ENCODE measurements around the gene RBPJ.

Gene RBPJ

GRCh38 chr4:26320538-26321372, at the start of gene RBPJ:
Gene RBPJ (plus strand): TSS chr4:26321014. CDS start chr4:26321029, 15 bp downstream.
- no peak for FAIRE-seq

GRCh38 chr4:26271703-26272102, 49.1 kb upstream of the RBPJ start:
- no peak for FAIRE-seq

- FAIRE-seq, result no peak
These were observed 47.9 kb upstream of the RBPJ start for GRCh38 chr4:26272654-26273615.

GRCh38 chr4:26273616-26273980, 47.2 kb upstream of the RBPJ start:
- no peak for FAIRE-seq

GRCh38 chr4:26275281-26275680, 45.5 kb upstream of the RBPJ start:
- no peak for FAIRE-seq

- no peak for FAIRE-seq
These were observed 41.4 kb upstream of the RBPJ start for GRCh38 chr4:26279446-26279845.

DNA sequence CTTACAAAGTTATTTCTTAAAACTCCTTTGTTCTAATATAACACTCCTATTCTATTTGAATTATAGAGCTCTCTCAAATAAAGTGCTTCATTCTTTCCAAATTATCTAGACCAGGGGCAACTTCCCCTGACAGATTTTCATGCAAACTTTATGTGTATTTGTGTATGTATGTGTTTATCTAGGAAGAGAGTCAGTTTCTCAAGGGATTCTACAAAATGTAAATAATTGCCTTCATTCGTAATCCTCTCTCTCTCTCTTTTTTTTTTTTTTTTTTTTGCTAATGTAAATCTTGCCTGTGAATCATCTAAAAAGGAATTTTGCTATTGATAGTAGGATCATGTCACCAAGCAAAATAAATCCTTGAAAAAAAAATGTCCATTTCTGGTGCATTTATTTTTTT, 38.9 kb upstream of the RBPJ start:
- no peak for FAIRE-seq

GRCh38 chr4:26284536-26284935, 36.3 kb upstream of the RBPJ start:
- FAIRE-seq, result no peak

DNA sequence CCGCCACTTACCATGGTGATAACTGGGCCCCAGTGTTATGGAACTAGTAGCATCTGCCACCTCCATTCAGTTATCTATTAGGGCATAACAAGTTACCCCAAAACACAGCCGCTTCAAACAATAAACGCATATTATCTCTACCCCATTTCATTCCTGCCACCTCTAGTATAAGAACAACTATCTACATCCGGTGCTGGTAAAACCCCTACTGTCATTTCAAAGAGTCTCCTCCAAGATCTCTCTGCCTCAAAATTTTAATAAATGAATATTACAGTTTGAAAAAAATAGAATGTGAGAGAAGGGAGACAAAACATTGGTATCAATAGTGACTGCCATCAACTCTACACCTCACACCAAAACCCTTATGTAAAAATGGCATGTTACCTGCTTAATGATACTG, 35.5 kb upstream of the RBPJ start:
- no peak for FAIRE-seq

DNA sequence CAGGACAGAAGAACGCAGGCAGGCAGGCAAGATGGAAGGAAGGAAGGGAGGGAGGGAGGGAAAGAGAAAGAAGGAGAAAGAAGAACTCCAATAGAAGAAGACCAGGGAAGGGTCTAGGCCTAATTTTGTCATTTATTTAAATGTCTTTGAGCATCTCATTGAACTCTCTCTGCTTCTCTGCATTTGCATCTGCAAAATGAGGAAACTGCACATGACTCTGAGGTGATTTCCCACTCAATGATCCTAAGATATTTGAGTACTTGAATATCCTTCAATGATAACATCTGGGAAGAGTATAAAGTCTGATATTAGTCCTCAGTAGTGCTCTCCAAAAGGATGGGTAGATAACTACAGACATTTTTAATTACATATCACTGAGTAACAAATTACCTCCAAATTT, 33.1 kb upstream of the RBPJ start:
- no peak for FAIRE-seq

DNA sequence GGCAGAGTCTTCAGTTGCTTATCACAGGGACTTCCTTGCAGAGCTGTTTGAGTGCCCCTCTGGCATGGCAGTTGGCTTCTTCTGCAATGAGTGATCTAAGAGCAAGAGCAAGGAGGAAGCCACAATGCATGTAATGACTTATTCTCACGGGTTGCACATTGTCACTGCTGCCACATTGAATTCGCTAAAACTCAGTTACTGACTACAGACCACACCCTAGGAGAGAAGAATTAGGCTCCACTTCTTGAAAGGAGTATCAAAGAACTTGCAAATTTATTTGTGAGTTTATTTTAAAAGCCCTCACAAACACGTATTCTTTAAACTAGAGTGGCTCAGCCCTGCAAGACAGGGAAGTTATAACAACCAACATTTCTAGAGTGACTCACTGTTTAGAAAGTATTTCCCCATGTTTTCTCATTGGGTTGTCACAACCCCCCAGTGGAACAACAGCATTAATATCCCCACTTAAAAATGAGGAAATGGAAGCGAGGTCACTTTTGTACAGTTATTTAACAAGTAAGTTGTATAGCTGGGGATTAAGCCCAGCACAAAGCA, 32.4 kb upstream of the RBPJ start:
- FAIRE-seq, result no peak

GRCh38 chr4:26289401-26289800, 31.4 kb upstream of the RBPJ start:
- FAIRE-seq, result no peak

DNA sequence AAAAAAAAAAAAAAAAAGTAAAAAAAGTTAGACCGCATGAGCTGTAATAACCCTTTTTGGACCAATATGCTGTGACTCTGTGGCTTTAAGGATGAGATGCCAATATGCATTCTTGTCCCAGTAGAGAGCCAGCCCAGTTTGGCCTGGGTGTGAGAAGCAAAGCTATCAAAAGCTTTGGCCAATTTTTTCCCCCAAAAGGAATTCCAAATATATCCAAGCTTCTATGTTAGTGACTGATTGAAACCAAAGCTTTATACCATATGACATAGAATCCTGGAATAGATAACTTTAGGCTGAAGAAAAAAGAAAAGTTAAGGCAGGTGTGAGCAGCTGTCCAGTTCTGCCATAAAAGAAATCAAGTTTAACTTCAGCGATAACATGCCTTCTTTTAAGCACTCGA, 30.5 kb upstream of the RBPJ start:
- FAIRE-seq, result no peak

GRCh38 chr4:26294904-26295303, 25.9 kb upstream of the RBPJ start:
- no peak for FAIRE-seq

DNA sequence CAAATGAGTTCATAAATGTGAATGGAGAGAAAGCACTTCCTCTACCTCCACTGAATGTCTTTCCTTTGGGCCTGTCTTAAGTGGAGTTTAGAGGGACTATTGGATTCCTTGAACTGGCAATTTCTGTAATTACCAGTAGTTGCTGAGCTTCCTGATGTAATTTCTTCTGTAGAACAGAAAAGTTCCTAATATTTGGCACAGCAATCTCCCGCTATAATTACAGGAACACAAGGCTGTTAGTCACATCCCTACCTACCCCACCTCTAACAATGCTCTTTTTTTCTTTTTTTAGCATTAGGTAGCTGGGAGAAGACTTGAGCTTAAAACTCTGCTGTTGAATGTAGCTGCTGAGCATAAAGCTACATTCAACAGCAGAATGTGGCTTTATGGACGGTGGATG, 24.8 kb upstream of the RBPJ start:
- FAIRE-seq, result no peak

- FAIRE-seq, result no peak
These were observed 24.3 kb upstream of the RBPJ start for GRCh38 chr4:26296514-26296913.

- no peak for FAIRE-seq
These were observed 23.6 kb upstream of the RBPJ start for GRCh38 chr4:26297219-26297618.

DNA sequence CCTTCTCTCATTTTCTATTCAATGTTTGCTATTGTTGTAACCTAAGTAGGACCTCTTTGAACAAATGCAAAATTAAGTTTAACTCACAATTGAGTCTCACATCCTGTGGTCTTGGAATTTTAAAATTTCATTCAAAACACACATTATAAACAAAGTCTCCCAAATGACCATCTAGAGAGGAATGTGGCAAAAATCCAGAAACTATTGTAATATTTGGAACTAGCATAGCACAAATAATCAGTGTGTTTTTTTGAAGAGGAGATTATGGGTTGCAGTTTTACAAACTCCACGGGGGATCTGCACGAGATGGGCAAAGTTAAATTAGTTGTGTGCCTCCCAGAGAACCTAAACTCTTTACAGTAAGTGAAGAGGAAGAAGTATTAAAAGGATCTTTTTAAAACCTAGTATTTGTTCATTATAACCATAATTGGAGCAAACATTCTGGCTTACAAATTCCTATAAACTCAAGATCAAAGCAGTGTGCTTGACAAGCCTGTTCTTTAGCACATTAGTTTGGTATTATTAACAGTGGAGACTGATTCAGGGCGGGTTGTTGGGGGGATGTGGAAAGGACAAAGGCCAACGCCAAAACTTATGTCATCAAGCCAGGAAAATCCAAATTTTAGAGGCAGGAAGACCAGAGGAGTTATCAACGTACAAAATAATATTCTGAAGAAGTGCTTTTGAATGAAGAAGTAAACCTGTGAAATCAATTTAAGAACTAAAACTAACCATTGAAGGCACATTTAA, 22.4 kb upstream of the RBPJ start:
- no peak for FAIRE-seq

DNA sequence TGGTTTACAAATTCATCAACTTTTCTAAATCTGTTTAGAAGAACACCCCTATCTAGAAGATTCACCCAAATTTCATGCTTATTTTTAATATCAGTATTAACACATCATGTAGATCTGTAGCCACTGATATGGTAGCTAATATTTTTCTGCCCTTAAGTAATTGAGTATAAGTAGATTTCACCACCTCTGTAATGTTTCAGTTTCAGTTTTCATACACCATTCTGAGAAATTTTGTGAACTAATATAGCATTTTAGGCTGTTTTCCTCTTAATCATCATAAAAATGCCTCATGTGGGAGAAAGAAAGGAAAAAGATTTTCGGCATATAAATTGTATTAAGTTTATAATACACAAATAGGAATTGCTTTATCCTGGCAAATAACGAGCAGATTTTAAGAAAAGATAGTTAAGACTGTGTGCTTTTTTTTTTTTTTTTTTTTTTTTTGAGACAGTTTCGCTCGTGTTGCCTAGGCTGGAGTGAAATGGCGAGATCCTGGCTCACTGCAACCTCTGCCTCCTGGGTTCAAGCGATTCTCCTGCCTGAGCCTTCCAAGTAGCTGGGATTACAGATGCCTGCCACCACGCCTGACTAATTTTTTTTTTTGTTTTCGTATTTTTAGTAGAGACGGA, 21.4 kb upstream of the RBPJ start:
- FAIRE-seq, result no peak

GRCh38 chr4:26300314-26301307, 20.2 kb upstream of the RBPJ start:
- no peak for FAIRE-seq

All from colon (tissue), 2 donors.